ENCODE measurements around the gene CR1L. TPM values are rescaled to one million over a fixed set of nuclear protein-coding genes. Genes with fewer than 3 reads are reported as not detected.
"Not testable (repeated sequence)": the region's sequence is repeated elsewhere in the genome, so short reads cannot be mapped to it uniquely, and the experiment has no call there.

The CR1L gene
- total RNA-seq, 4 donors from 2014 or later, result not detected

- no peak for DNase-seq (ENCODE audit: low spot score)
- TF ChIP-seq CTCF (IDR thresholded peaks at IDR 0.05), result no peak
- no peak for ATAC-seq (ENCODE audit: low FRiP score)
Observed at GRCh38 chr1:207673399-207673798, 28.5 kb downstream of the CR1L start.

- DNase-seq (ENCODE audit: low spot score), result no peak
- TF ChIP-seq CTCF (IDR thresholded peaks at IDR 0.05), result no peak
- ATAC-seq (ENCODE audit: low FRiP score), result no peak
Observed at GRCh38 chr1:207676153-207676552, 31.2 kb downstream of the CR1L start.

- not testable (repeated sequence) for DNase-seq (ENCODE audit: low spot score); ATAC-seq (ENCODE audit: low FRiP score)
Observed at GRCh38 chr1:207680590-207681388, 35.9 kb downstream of the CR1L start.

GRCh38 chr1:207682872-207683434, 38.0 kb downstream of the CR1L start:
- ATAC-seq (ENCODE audit: low FRiP score); DNase-seq (ENCODE audit: low spot score): not testable (repeated sequence)

GRCh38 chr1:207690551-207690950, 45.6 kb downstream of the CR1L start:
- ATAC-seq (ENCODE audit: low FRiP score); DNase-seq (ENCODE audit: low spot score): not testable (repeated sequence)

- no peak for DNase-seq (ENCODE audit: low spot score)
- no peak for ATAC-seq (ENCODE audit: low FRiP score)
- no peak for TF ChIP-seq CTCF (IDR thresholded peaks at IDR 0.05)
Observed at GRCh38 chr1:207691010-207691409, 46.1 kb downstream of the CR1L start.

- ATAC-seq (ENCODE audit: low FRiP score) (no peak), DNase-seq (ENCODE audit: low spot score) (no peak)
- no peak for TF ChIP-seq CTCF (IDR thresholded peaks at IDR 0.05)
Observed at GRCh38 chr1:207691841-207692240, 46.9 kb downstream of the CR1L start.

GRCh38 chr1:207692291-207692690, 47.4 kb downstream of the CR1L start:
- not testable (repeated sequence) for DNase-seq (ENCODE audit: low spot score); ATAC-seq (ENCODE audit: low FRiP score)

GRCh38 chr1:207695891-207696290, 51.0 kb downstream of the CR1L start:
- DNase-seq (ENCODE audit: low spot score) (no peak), ATAC-seq (ENCODE audit: low FRiP score) (no peak)
- TF ChIP-seq CTCF (IDR thresholded peaks at IDR 0.05), result no peak

Measured in omental fat pad (tissue), 4 donors.